HepG2 (cell line): ENCODE measurements around the gene STAC. TPM values are rescaled to one million over a fixed set of nuclear protein-coding genes. Genes with fewer than 3 reads are reported as not detected.

ENCODE experiments used
- ATAC-seq: fragments of 200-7000 bp; cut with Tn5 transposase; 3 replicates; pipeline ENCODE4 v1.9.1; 2020; ENCODE audit warnings: mild to moderate bottlenecking, moderate library complexity
- BruUV-seq: library from RNA; stranded (reverse); fragments of 400-500 nt; replicated peaks from 2 replicates; lab custom pipeline; 2021; lab: Mats Ljungman, UMichigan
- CTCF ChIA-PET: fragments of 300-600 bp; formaldehyde crosslinking; extraction: SDS; loops from one replicate; lab custom pipeline; 2021; ENCODE audit warnings: low total read pairs, inconsistent platforms, low intra/inter-chr PET ratio; lab: Yijun Ruan, JAX
- POLR2A ChIA-PET: fragments of 350-600 bp; sonication (Branson Sonifier 250); formaldehyde crosslinking; loops from one replicate; lab custom pipeline; 2020; ENCODE audit warnings: antibody characterized with exemption, inconsistent platforms; lab: Yijun Ruan, JAX
- DNase-seq: peaks from one replicate; pipeline ENCODE4 v3.0.0-alpha.2; 2015; ENCODE audit warnings: low spot score
- FAIRE-seq: peaks from 3 replicates; lab custom pipeline; 2011; peaks lifted over from hg19 to GRCh38; lab: Jason Lieb, UNC
- H2AFZ ChIP-seq: one replicate; pipeline ENCODE4 v1.6.1; 2011; ENCODE audit warnings: low read length, inconsistent platforms
- H3K27ac ChIP-seq: fragments of 300-600 bp; 3 replicates; pipeline ENCODE4 v1.8.0; 2011; ENCODE audit warnings: mixed run types, mild to moderate bottlenecking, mixed read lengths, low read length, inconsistent platforms; ENCODE audit not compliant: insufficient read depth; ENCODE audit errors: extremely low read length
- H3K27me3 ChIP-seq, 2 experiments: fragments of 200-600 bp in 1 of 2; 2 replicates in 1 of 2; 3 replicates in 1 of 2; pipeline versions ENCODE4 v1.6.0 to v1.8.0; 2011; ENCODE audit warnings: low read length in 2 of 2, mild to moderate bottlenecking in 2 of 2, moderate library complexity in 2 of 2, inconsistent platforms in 1 of 2; ENCODE audit not compliant: insufficient read depth in 2 of 2, control insufficient read depth in 1 of 2
- H3K36me3 ChIP-seq, 2 experiments: fragments of 200-600 bp in 1 of 2; replicated peaks in 1 of 2; 2 replicates in 1 of 2; 3 replicates in 1 of 2; pipeline versions ENCODE4 v1.5.1 to v1.8.0; 2011; ENCODE audit warnings: low read length in 2 of 2, inconsistent platforms in 1 of 2; ENCODE audit not compliant: insufficient read depth in 2 of 2, control insufficient read depth in 1 of 2
- H3K4me1 ChIP-seq: 2 replicates; pipeline ENCODE4 v1.5.1; 2012; ENCODE audit warnings: low read length, inconsistent platforms; ENCODE audit not compliant: insufficient read depth
- H3K4me2 ChIP-seq: 2 replicates; pipeline ENCODE4 v1.6.0; 2011; ENCODE audit warnings: low read depth, low read length, inconsistent platforms
- H3K4me3 ChIP-seq, 3 experiments: fragments of 200-600 bp in 1 of 3; sonication (generic), shearing (Covaris generic) in 1 of 3; replicated peaks in 1 of 3; 2 replicates each; pipeline ENCODE4 v1.5.1; 2011 to 2016; ENCODE audit warnings: low read length in 3 of 3, inconsistent platforms in 2 of 3, low read depth in 2 of 3, mild to moderate bottlenecking in 2 of 3, control low read depth in 1 of 3, mixed read lengths in 1 of 3; ENCODE audit not compliant: insufficient read depth in 1 of 3
- H3K79me2 ChIP-seq: one replicate; pipeline ENCODE4 v1.6.1; 2011; ENCODE audit warnings: low read length, inconsistent platforms; ENCODE audit not compliant: insufficient read depth
- H3K9ac ChIP-seq: 2 replicates; pipeline ENCODE4 v1.6.0; 2011; ENCODE audit warnings: mild to moderate bottlenecking, low read depth, low read length, inconsistent platforms; ENCODE audit not compliant: insufficient read depth
- H3K9me3 ChIP-seq: 2 replicates; pipeline ENCODE4 v1.5.1; 2012; ENCODE audit warnings: mild to moderate bottlenecking, low read length
- H4K20me1 ChIP-seq: 2 replicates; pipeline ENCODE4 v1.6.0; 2011; ENCODE audit warnings: inconsistent platforms, mild to moderate bottlenecking, low read length, moderate library complexity; ENCODE audit not compliant: insufficient read depth
- ARNT ChIP-seq: fragments of 450-650 bp; IDR thresholded peaks from 2 replicates; pipeline ENCODE4 v1.6.1; 2017
- CAMTA2 ChIP-seq: sonication (generic); formaldehyde crosslinking; IDR thresholded peaks from 2 replicates; pipeline ENCODE4 v1.4.0; 2020; ENCODE audit warnings: mild to moderate bottlenecking, missing genetic modification reagents, borderline replicate concordance
- HIC2 ChIP-seq: sonication (generic); formaldehyde crosslinking; IDR thresholded peaks from 2 replicates; pipeline ENCODE4 v1.9.0; 2022; ENCODE audit warnings: low read depth, missing genetic modification reagents
- HMG20B ChIP-seq: conservative IDR thresholded peaks from 2 replicates; pipeline ENCODE4 v1.6.1; 2016; ENCODE audit warnings: missing genetic modification reagents, missing compliant biosample characterization
- NCOA1 ChIP-seq: sonication (generic); formaldehyde crosslinking; IDR thresholded peaks from 2 replicates; pipeline ENCODE4 v1.9.0; 2021; ENCODE audit warnings: missing genetic modification reagents
- RNF2 ChIP-seq: fragments of 450-650 bp; conservative IDR thresholded peaks from 2 replicates; pipeline ENCODE4 v1.6.1; 2016; ENCODE audit warnings: low read depth
- SMARCE1 ChIP-seq: fragments of 450-650 bp; IDR thresholded peaks from 2 replicates; pipeline ENCODE4 v1.6.1; 2017; ENCODE audit warnings: borderline replicate concordance
- TOE1 ChIP-seq: sonication (generic); formaldehyde crosslinking; IDR thresholded peaks from 2 replicates; pipeline ENCODE4 v1.4.0; 2020; ENCODE audit warnings: mild to moderate bottlenecking, missing genetic modification reagents
- TOPORS ChIP-seq: sonication (generic); formaldehyde crosslinking; IDR thresholded peaks from 2 replicates; pipeline ENCODE4 v1.8.0; 2023; ENCODE audit warnings: mild to moderate bottlenecking, missing genetic modification reagents
- ZNF138 ChIP-seq: sonication (generic); formaldehyde crosslinking; IDR thresholded peaks from 2 replicates; pipeline ENCODE4 v1.5.0; 2020; ENCODE audit warnings: mild to moderate bottlenecking, low read depth, missing genetic modification reagents
- ZNF20 ChIP-seq: sonication (generic); formaldehyde crosslinking; IDR thresholded peaks from 2 replicates; pipeline ENCODE4 v1.4.0; 2020; ENCODE audit warnings: mild to moderate bottlenecking, moderate library complexity, missing genetic modification reagents
- ZNF460 ChIP-seq: sonication (generic); formaldehyde crosslinking; IDR thresholded peaks from 2 replicates; pipeline ENCODE4 v1.5.1; 2020; ENCODE audit warnings: missing genetic modification reagents, mild to moderate bottlenecking, borderline replicate concordance
- ZNF678 ChIP-seq: sonication (generic); formaldehyde crosslinking; IDR thresholded peaks from 2 replicates; pipeline ENCODE4 v1.4.0; 2020; ENCODE audit warnings: mild to moderate bottlenecking, missing genetic modification reagents
- WGBS: methylation state at CpG from one replicate; pipeline ENCODE4 v1.1.6; 2017; ENCODE audit warnings: low lambda C conversion rate; 5-methylcytosine and 5-hydroxymethylcytosine counted together
- in situ Hi-C: cut with HindIII; loops from 2 replicates; pipeline ENCODE4 v1.10.0; 2017; ENCODE audit warnings: low pct_unique_long_range_greater_than_20kb; ENCODE audit not compliant: extremely low pct_ligation_motif_present
- intact Hi-C: fragments of 100-400 bp; cut with micrococcal nuclease; formaldehyde crosslinking; loops from one replicate; pipeline ENCODE4 v1.10.0; 2022; ENCODE audit not compliant: unreplicated experiment
- polyA plus RNA-seq, 8 experiments: library from polyadenylated mRNA; depleted of rRNA in 3 of 8; stranded (reverse) in 7 of 8; unstranded in 1 of 8; fragments of >200 nt; fragmentation: Illumina TruSeq in 4 of 8; extraction: Trizol in 4 of 8; gene quantifications; 2 replicates each; pipeline versions ENCODE4 v1.2.1 to v1.2.3, GENCODE V29; 2011 to 2016; ENCODE audit warnings: low read depth in 4 of 8, missing spikeins in 1 of 8, mixed read lengths in 1 of 8; ENCODE audit not compliant: insufficient read depth in 1 of 8
- total RNA-seq, 5 experiments: library from RNA; depleted of rRNA; stranded (reverse); fragments of >200 nt; fragmentation: Illumina TruSeq; extraction: Trizol; gene quantifications; 2 replicates each; pipeline ENCODE4 v1.2.3, GENCODE V29; 2016; ENCODE audit warnings: low read depth in 1 of 5
- TF ChIP-seq, protein P1 (sequence below): sonication (generic); formaldehyde crosslinking; conservative IDR thresholded peaks from 2 replicates; pipeline ENCODE4 v1.4.0; 2020; ENCODE audit warnings: missing genetic modification reagents
- TF ChIP-seq, protein P2 (sequence below): sonication (generic); formaldehyde crosslinking; conservative IDR thresholded peaks from 2 replicates; pipeline ENCODE4 v1.4.0; 2020; ENCODE audit warnings: missing genetic modification reagents

The STAC gene
- total and polyA plus RNA-seq, 2 of the 13 experiments (the other 11 are each of a cell fraction or from before 2014, with no cell fraction given), result not detected

GRCh38 chr3:36477655-36478054 lies 97.4 kb downstream of the STAC start:
- Histone ChIP-seq H2AFZ (no peak overlapping the region), H3K9me3 (peaks cover 26% of the 10 kb centered on the region), H3K79me2 (no peaks in the 10 kb centered on the region), H4K20me1 (no peaks in the 10 kb centered on the region), H3K27me3 (no peaks in the 10 kb centered on the region), H3K27ac (no peak overlapping the region), H3K4me1 (no peaks in the 10 kb centered on the region), H3K36me3 (no peaks in the 10 kb centered on the region), H3K9ac (no peak overlapping the region), H3K4me2 (no peak overlapping the region), H3K4me3 (no peak overlapping the region)
- POLR2A ChIA-PET, result no interaction called here
- ATAC-seq (no peak), DNase-seq (no peak), FAIRE-seq (no peak)
- CTCF ChIA-PET, result no interaction called here
- 68% methylated on average over 7 of the region's 7 CpGs for WGBS
- TF ChIP-seq HIC2 (CRISPR knock-in tag) (no peak), CAMTA2 (CRISPR knock-in tag) (no peak), TOPORS (CRISPR knock-in tag) (no peak), SMARCE1 (no peak), TOE1 (CRISPR knock-in tag) (no peak), ZNF138 (no peak), RNF2 (no peak), ZNF20 (no peak), ZNF460 (CRISPR knock-in tag) (no peak), HMG20B (CRISPR knock-in tag) (no peak), ZNF678 (CRISPR knock-in tag) (no peak), NCOA1 (no peak), ARNT (no peak)
- TF ChIP-seq, protein P1, sequence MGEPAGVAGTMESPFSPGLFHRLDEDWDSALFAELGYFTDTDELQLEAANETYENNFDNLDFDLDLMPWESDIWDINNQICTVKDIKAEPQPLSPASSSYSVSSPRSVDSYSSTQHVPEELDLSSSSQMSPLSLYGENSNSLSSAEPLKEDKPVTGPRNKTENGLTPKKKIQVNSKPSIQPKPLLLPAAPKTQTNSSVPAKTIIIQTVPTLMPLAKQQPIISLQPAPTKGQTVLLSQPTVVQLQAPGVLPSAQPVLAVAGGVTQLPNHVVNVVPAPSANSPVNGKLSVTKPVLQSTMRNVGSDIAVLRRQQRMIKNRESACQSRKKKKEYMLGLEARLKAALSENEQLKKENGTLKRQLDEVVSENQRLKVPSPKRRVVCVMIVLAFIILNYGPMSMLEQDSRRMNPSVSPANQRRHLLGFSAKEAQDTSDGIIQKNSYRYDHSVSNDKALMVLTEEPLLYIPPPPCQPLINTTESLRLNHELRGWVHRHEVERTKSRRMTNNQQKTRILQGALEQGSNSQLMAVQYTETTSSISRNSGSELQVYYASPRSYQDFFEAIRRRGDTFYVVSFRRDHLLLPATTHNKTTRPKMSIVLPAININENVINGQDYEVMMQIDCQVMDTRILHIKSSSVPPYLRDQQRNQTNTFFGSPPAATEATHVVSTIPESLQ (CRISPR knock-in tag), result no peak
- TF ChIP-seq, protein P2, sequence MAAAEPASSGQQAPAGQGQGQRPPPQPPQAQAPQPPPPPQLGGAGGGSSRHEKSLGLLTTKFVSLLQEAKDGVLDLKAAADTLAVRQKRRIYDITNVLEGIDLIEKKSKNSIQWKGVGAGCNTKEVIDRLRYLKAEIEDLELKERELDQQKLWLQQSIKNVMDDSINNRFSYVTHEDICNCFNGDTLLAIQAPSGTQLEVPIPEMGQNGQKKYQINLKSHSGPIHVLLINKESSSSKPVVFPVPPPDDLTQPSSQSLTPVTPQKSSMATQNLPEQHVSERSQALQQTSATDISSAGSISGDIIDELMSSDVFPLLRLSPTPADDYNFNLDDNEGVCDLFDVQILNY (CRISPR knock-in tag), result no peak
- in situ Hi-C loops, result no loop called here
- no TSS peak for BruUV-seq
- intact Hi-C loops, result no loop called here
